H1 (cell line): ENCODE measurements around the gene ATXN7. TPM values are rescaled to one million over a fixed set of nuclear protein-coding genes. Genes with fewer than 3 reads are reported as not detected.
A peak's percentile ranks its signal among the peaks of the same experiment; 100 is the strongest.

Experiments used
- EZH2 ChIP-seq: fragments of 200-600 bp; sonication (generic); IDR thresholded peaks from 2 replicates; pipeline ENCODE4 v1.7.1; 2012; ENCODE audit warnings: low read depth, mild to moderate bottlenecking, moderate library complexity, low read length, inconsistent platforms; ENCODE audit not compliant: severe bottlenecking
- SP1 ChIP-seq: IDR thresholded peaks from 2 replicates; pipeline ENCODE4 v1.6.1; 2011; ENCODE audit warnings: low read depth, low read length
- SP2 ChIP-seq: IDR thresholded peaks from 2 replicates; pipeline ENCODE4 v1.6.1; 2012; ENCODE audit warnings: mild to moderate bottlenecking, low read length, inconsistent platforms
- SRF ChIP-seq: IDR thresholded peaks from 2 replicates; pipeline ENCODE4 v1.6.1; 2011; ENCODE audit warnings: mild to moderate bottlenecking, low read depth, low read length, moderate library complexity
- polyA plus RNA-seq, 7 experiments: library from polyadenylated mRNA; depleted of rRNA in 3 of 7; stranded (reverse) in 5 of 7; unstranded in 2 of 7; fragments of >200 nt in 5 of 7; fragments of 200-250 nt in 2 of 7; gene quantifications; 1 replicate in 5 of 7; 2 replicates in 1 of 7; 4 replicates in 1 of 7; pipeline versions ENCODE4 v1.2.1 to v1.2.3, GENCODE V29; 2011 to 2013; ENCODE audit warnings: missing spikeins in 2 of 7, mixed read lengths in 2 of 7
- total RNA-seq: library from RNA; stranded (reverse); fragmentation: NEBNext Ultra II Directional; extraction: Animal tissue kit (Norgen Biotek cat#: 25700); gene quantifications from 2 replicates; pipeline ENCODE4 v1.2.1, GENCODE V29; 2021
- TF ChIP-seq, protein P1 (sequence below): fragments of 300-600 bp; sonication (generic); IDR thresholded peaks from 2 replicates; pipeline ENCODE4 v1.7.1; 2012; ENCODE audit warnings: low read length, moderate library complexity, mild to moderate bottlenecking, inconsistent platforms; ENCODE audit not compliant: insufficient replicate concordance
- TF ChIP-seq, protein P2 (sequence below): IDR thresholded peaks from 2 replicates; pipeline ENCODE4 v1.6.1; 2011; ENCODE audit warnings: low read depth, mild to moderate bottlenecking, low read length; ENCODE audit not compliant: insufficient read depth

Gene ATXN7
- total and polyA plus RNA-seq, 2 of the 8 experiments (the other 6 are each of a cell fraction or from before 2014, with no cell fraction given), result 15.5 to 16.8 TPM

- TF ChIP-seq SRF, result no peak
- TF ChIP-seq SP1, result peak; percentile 41; the same call in 1 of the 2 replicates
- TF ChIP-seq, protein P1, sequence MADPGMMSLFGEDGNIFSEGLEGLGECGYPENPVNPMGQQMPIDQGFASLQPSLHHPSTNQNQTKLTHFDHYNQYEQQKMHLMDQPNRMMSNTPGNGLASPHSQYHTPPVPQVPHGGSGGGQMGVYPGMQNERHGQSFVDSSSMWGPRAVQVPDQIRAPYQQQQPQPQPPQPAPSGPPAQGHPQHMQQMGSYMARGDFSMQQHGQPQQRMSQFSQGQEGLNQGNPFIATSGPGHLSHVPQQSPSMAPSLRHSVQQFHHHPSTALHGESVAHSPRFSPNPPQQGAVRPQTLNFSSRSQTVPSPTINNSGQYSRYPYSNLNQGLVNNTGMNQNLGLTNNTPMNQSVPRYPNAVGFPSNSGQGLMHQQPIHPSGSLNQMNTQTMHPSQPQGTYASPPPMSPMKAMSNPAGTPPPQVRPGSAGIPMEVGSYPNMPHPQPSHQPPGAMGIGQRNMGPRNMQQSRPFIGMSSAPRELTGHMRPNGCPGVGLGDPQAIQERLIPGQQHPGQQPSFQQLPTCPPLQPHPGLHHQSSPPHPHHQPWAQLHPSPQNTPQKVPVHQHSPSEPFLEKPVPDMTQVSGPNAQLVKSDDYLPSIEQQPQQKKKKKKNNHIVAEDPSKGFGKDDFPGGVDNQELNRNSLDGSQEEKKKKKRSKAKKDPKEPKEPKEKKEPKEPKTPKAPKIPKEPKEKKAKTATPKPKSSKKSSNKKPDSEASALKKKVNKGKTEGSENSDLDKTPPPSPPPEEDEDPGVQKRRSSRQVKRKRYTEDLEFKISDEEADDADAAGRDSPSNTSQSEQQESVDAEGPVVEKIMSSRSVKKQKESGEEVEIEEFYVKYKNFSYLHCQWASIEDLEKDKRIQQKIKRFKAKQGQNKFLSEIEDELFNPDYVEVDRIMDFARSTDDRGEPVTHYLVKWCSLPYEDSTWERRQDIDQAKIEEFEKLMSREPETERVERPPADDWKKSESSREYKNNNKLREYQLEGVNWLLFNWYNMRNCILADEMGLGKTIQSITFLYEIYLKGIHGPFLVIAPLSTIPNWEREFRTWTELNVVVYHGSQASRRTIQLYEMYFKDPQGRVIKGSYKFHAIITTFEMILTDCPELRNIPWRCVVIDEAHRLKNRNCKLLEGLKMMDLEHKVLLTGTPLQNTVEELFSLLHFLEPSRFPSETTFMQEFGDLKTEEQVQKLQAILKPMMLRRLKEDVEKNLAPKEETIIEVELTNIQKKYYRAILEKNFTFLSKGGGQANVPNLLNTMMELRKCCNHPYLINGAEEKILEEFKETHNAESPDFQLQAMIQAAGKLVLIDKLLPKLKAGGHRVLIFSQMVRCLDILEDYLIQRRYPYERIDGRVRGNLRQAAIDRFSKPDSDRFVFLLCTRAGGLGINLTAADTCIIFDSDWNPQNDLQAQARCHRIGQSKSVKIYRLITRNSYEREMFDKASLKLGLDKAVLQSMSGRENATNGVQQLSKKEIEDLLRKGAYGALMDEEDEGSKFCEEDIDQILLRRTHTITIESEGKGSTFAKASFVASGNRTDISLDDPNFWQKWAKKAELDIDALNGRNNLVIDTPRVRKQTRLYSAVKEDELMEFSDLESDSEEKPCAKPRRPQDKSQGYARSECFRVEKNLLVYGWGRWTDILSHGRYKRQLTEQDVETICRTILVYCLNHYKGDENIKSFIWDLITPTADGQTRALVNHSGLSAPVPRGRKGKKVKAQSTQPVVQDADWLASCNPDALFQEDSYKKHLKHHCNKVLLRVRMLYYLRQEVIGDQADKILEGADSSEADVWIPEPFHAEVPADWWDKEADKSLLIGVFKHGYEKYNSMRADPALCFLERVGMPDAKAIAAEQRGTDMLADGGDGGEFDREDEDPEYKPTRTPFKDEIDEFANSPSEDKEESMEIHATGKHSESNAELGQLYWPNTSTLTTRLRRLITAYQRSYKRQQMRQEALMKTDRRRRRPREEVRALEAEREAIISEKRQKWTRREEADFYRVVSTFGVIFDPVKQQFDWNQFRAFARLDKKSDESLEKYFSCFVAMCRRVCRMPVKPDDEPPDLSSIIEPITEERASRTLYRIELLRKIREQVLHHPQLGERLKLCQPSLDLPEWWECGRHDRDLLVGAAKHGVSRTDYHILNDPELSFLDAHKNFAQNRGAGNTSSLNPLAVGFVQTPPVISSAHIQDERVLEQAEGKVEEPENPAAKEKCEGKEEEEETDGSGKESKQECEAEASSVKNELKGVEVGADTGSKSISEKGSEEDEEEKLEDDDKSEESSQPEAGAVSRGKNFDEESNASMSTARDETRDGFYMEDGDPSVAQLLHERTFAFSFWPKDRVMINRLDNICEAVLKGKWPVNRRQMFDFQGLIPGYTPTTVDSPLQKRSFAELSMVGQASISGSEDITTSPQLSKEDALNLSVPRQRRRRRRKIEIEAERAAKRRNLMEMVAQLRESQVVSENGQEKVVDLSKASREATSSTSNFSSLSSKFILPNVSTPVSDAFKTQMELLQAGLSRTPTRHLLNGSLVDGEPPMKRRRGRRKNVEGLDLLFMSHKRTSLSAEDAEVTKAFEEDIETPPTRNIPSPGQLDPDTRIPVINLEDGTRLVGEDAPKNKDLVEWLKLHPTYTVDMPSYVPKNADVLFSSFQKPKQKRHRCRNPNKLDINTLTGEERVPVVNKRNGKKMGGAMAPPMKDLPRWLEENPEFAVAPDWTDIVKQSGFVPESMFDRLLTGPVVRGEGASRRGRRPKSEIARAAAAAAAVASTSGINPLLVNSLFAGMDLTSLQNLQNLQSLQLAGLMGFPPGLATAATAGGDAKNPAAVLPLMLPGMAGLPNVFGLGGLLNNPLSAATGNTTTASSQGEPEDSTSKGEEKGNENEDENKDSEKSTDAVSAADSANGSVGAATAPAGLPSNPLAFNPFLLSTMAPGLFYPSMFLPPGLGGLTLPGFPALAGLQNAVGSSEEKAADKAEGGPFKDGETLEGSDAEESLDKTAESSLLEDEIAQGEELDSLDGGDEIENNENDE, result no peak
- TF ChIP-seq EZH2, result no peak
- TF ChIP-seq, protein P2, sequence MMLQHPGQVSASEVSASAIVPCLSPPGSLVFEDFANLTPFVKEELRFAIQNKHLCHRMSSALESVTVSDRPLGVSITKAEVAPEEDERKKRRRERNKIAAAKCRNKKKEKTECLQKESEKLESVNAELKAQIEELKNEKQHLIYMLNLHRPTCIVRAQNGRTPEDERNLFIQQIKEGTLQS, result peak; percentile 66
- peak; percentile 65; the same call in 1 of the 2 replicates for TF ChIP-seq SP2
Measured at GRCh38 chr3:64023187-64023860, 159.7 kb downstream of the ATXN7 start, which contains the start of gene PSMD6 (continued).
